Cardiac fibroblast (primary cell): ENCODE measurements around the gene C11orf58.

Experiments
- DNase-seq, 2 donors: peaks; one replicate each; pipeline versions ENCODE4 v3.0.0 to v3.0.0-alpha.2; 2010; ENCODE audit warnings: low read depth in 2 of 2
- H3K4me3 ChIP-seq, 2 donors: replicated peaks in 1 of 2; 1 replicate in 1 of 2; 2 replicates in 1 of 2; pipeline ENCODE4 v1.5.1; 2011; ENCODE audit warnings: low read depth in 2 of 2, low read length in 2 of 2, mild to moderate bottlenecking in 2 of 2, moderate library complexity in 1 of 2
- TF ChIP-seq, protein P1 (sequence below): IDR thresholded peaks from one replicate; pipeline ENCODE4 v1.5.1; 2011; ENCODE audit warnings: low read depth, mild to moderate bottlenecking, low read length, inconsistent platforms

C11orf58 gene

DNA sequence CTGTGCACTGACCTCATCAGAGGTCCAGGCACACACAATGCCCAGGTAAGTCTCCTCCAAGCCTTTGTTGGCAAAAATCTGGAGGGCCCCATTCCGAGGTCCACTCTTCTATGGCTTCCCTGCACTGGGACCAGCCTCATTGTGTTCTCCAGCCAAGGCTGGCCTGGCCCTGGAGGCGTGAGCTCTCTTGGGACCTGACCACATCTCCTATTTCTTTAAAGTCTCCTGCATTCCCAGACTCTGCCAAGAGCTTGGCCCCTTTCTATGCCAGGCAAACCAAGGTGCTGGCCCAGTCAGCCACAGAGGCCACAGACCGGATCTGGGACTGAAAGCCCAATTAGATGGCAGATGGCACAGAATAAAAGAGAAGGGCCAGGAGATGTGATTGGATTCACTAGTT is 55.1 kb downstream of the C11orf58 start:
- H3K4me3 ChIP-seq, result no peak overlapping the region
- TF ChIP-seq, protein P1, sequence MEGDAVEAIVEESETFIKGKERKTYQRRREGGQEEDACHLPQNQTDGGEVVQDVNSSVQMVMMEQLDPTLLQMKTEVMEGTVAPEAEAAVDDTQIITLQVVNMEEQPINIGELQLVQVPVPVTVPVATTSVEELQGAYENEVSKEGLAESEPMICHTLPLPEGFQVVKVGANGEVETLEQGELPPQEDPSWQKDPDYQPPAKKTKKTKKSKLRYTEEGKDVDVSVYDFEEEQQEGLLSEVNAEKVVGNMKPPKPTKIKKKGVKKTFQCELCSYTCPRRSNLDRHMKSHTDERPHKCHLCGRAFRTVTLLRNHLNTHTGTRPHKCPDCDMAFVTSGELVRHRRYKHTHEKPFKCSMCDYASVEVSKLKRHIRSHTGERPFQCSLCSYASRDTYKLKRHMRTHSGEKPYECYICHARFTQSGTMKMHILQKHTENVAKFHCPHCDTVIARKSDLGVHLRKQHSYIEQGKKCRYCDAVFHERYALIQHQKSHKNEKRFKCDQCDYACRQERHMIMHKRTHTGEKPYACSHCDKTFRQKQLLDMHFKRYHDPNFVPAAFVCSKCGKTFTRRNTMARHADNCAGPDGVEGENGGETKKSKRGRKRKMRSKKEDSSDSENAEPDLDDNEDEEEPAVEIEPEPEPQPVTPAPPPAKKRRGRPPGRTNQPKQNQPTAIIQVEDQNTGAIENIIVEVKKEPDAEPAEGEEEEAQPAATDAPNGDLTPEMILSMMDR, result no peak
- DNase-seq, result no peak

DNA sequence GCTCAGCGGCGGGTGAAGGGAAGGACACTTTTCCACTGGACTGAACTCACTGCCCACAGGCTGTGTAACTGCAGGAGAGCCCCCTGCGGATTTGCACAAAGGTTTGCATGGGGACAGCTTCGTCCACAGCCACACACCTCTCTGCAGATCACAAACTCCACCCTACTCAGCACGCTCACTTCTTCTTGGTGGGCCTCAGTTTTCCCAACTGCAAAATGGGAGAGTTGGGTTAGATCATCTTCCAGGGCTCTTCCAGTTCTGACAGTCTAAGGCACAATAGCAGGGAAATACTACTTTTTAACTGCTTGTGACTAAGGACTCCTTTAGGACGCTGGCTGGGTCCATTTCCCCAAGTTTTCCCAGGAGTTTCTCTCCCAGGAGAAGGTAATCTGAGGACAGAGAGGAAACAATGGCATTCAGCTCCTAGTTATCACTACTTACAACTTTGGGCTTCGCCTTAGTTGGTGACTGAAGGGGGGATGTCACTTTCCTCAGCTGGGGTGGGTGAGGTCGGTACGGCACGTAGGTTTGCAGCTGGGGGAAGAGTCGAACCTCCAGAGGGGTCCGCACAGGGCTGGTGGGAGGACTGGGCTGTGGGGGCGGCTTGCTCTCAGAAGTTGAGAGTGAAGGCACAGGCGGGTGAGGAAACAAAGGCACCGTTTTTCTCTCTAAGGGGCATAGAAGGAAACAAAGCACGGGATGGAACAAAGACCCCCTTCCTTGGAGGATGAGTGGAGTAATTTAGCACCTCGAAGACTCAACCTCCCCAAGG is 55.8 kb downstream of the C11orf58 start:
- no peak overlapping the region for H3K4me3 ChIP-seq
- TF ChIP-seq, protein P1, result no peak
- no peak for DNase-seq

DNA sequence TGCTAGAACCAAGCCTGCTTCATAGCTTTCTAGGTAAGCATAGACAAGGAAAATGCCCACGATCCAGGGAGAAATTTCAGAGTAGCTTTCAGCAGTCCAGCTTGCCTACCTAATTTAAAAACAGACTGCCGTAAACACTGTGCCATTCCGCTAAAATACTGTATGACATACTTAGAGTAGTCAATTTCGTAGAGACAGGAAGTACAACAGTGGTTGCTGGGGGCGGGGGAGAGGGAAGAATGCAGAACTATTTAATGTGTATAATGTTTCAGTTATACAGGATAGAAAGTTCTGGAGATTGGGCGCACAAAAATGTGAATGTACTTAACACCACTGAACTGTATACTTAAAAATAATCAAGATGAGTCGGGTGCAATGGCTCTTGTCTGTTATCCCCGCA is 56.7 kb downstream of the C11orf58 start:
- DNase-seq, result no peak
- H3K4me3 ChIP-seq, result no peak overlapping the region
- TF ChIP-seq, protein P1, result no peak

DNA sequence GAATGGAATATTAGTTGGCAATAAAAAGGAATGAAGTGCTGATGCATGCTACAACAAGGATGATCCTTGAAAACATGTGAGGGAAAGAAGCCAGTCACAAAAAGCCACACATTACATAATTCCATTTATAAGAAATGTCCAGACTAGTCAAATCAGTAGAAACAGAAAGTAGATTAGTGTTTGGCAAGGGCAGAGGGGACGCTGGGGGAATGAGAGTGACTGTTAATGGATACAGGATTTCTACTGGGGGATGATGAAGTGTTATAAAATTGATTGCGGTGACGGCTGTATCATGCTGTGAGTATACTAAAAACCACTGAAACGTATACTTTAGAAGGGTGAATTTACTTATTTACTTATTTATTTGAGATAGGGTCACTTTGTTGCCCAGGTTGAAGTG is 57.9 kb downstream of the C11orf58 start:
- TF ChIP-seq, protein P1, result no peak
- no peak overlapping the region for H3K4me3 ChIP-seq
- no peak for DNase-seq

DNA sequence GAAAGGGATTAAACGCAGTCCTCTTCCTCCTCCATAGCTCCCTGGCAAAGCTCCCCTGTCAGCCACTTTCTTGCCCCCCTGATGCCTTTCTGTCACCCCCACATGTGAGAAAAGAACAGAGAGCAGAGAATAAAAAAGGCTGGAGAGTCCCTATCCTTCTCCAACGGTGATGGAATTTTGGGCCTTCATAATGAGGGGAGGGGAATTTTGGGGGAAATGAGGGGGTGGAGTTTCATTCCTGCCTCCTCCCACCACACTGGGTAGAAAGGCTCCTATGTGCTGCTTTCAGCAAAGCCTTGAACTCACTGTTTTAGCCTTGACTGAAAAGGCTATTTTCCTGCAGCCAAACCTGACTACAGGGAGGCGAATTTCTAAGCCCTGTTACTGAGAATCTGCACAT is 59.3 kb downstream of the C11orf58 start:
- DNase-seq, result no peak
- no peak overlapping the region for H3K4me3 ChIP-seq
- TF ChIP-seq, protein P1, result no peak

DNA sequence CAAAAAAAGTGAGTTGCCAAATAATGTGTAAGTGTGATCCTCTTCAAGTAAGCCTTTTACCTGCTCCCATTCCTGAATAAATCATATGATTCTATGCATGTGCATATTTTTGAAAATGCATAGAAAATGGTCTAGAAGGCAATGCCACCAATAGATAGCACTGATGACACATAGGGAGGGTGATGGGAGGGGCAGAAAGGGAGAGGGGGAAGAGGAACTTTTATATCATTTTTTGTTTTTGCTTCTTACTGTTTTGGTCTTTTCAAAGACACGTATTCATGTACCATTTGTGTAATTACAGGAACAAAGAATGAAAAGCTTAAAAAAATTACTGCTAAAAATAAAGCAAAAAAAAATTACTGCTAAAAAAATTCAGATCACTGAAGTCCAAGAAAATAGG is 60.8 kb downstream of the C11orf58 start:
- H3K4me3 ChIP-seq, result no peak overlapping the region
- TF ChIP-seq, protein P1, result no peak
- no peak for DNase-seq

DNA sequence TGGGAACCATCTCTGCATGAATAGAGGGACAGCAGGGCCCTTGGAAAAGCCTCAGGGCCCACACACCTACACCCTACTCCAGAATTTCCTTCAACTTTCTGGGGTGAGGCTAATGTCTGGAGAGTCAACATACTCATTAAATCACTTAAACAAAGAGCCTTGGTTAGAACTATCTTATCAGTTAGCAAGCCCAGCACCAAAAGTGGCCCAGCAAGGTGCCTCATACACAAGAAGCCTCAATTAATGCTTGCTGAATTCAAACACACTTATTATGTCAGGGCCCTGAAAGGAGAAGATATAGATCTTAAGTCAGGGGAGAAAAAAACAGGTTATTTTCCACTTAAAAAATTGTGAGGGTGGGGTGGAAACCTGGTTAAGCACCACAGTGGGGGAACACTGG is 61.4 kb downstream of the C11orf58 start:
- DNase-seq, result no peak
- TF ChIP-seq, protein P1, result no peak
- H3K4me3 ChIP-seq, result no peak overlapping the region
